ENCODE measurements around the gene TSPAN6. TPM values are rescaled to one million over a fixed set of nuclear protein-coding genes. Genes with fewer than 3 reads are reported as not detected.

The TSPAN6 gene
- 10 to 100 TPM; 16.0 to 16.9 TPM for total RNA-seq

GRCh38 chrX:100636321-100636991, at the start of gene TSPAN6:
TSS of gene TSPAN6 (minus strand) at chrX:100636806. CDS start at chrX:100636694, 112 bp downstream.

GRCh38 chrX:100643956-100644860, 7.6 kb upstream of the TSPAN6 start, which contains the start of gene SRPX2:
TSS of gene SRPX2 (plus strand) at chrX:100644199. CDS start at chrX:100646323, 2,124 bp downstream.

GRCh38 chrX:100584611-100585010, 52.0 kb downstream of the TSPAN6 start, which contains the start of gene TNMD:
TSS of gene TNMD (plus strand) at chrX:100584936. CDS start at chrX:100585019, 83 bp downstream.

Other genes with a start within 250 kb of the TSPAN6 start
- gene PCDH19, start 226.5 kb downstream of the TSPAN6 start, total RNA-seq: not detected
- not detected for gene TNMD, start 51.9 kb downstream of the TSPAN6 start, total RNA-seq
- gene SRPX2, start 7.4 kb upstream of the TSPAN6 start, total RNA-seq: 10 to 100 TPM in 1 of 2 donors, 1 to 10 TPM in 1; 9.0 to 11.0 TPM
- gene SYTL4, start 95.3 kb upstream of the TSPAN6 start, total RNA-seq: 1 to 10 TPM; 2.4 to 5.0 TPM
- gene CSTF2, start 183.6 kb upstream of the TSPAN6 start, total RNA-seq: 10 to 100 TPM; 18.9 to 25.3 TPM
- not detected for gene NOX1, start 237.6 kb upstream of the TSPAN6 start, total RNA-seq

All from melanocyte of skin (primary cell).